Activated CD8-positive, alpha-beta memory T cell treated with anti-CD3 and anti-CD28 coated beads, Interleukin-2, amount 50 U/mL, for 4 hours (primary cell): ENCODE results near the gene FSTL3.

Source experiments
- DNase-seq: peaks from one replicate; pipeline ENCODE4 v3.0.0-alpha.2; 2020

The FSTL3 gene

DNA sequence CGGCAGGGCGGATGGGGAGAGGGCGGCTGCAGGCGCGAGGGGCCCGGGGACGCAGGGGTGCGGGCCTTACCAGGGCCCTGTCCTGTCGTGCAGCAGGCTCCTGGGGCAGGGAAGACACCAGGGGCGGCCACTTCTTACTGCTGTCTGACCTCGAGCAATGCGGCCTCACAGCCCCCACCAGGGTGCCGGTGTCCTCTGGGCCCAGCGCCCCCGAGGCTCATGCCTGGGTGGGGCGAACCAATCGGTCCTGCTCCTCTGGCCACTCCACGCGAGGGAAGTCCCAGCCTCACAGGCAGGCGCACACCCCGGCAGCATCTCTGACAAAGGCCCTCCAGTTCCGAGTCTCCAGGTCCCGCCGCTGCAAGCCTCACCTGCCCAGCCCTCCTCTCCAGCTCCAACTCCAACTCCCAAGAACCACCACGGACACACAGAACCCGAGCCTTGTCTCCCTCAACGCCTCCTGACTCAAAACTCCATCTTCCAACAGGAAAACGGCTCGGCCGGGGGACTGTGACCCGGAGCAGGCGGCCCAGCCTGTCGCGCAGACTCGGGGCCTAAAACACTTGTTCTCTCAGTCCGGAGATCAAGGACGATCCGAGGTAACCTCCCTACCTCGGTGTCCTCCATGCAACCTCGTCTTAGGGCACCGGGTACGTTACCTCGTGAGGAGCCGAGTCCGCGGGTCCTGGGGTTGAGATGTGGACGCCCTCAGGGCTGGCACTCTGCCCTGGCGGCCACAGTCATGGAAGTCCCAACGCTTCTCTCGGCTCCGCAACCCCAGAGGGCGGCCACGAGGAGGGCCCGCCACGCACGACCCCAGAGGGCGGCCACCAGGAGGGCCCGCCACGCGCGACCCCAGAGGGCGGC, 30.0 kb upstream of the FSTL3 start:
- DNase-seq = no peak

DNA sequence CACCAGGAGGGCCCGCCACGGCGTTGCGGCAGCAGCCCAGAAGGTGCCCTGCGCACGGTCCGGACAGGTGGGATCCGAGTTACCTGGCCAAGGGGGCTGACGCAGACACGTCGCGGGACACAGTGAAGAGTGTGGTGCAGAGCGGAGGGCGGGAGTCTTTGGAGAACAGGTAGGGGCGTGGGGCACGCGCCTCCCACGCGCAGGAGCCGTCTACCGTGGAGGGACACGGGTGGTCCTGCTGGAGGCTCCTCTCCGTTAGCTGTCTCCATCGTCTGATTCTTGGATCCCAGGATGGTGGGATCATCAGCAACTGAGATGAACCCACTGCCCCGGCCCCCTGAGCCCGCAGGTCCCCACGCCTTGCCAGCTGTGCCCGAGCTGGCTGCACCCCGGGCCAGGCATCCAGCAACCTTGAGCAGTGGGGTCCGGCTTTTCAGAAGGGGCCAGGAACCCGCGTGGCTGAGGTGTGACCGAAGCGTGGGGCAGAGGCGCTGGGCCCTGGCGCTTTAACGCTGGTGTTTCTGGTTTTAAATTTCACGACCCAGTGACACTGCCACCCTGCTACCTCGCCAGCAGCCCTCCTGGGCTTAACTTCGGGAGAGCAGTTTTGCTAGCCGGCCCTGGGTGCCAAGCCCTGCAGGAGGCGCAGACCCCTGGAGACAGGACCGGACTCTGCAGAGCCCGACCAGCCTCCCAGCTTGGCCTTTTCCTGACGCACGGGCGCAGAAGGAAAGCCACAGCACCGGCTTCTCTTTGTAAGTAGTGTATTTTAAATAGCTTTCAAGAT, 29.2 kb upstream of the FSTL3 start:
- no peak for DNase-seq

DNA sequence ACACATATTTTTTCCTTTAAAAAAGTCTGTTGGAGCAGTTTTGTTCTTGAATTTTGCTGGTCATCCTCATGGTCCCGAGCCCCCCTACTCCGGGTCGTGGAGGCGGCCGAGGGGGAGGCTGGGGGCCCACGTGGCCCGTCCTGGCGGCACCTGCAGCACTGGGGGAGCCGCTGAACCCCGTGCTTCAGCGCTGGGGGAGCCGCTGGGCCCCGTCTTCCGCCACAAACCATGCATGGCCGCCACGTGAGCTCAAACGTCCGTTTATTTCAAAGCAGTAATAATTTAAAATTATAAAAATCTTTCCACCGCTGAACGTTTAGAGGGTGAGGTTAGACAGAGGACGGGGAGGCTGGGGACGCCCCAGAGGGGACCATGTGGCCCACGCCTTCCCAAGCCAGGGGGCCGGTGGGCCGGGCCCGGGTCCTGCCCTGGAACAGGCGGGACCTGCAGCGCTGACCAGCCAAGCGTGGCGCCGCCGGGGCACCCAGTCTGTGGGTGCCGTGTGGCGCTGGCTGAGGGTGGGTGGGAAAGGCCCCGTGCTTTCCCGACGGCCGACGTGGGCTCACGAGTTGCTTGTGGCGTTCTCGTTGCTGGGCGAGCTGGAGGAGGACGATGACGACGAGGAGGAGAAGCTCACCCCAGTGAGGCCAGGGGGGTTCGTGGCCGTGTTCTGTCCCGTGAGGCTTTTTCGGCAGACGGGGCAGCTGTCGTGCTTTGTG, 28.5 kb upstream of the FSTL3 start:
- no peak for DNase-seq

DNA sequence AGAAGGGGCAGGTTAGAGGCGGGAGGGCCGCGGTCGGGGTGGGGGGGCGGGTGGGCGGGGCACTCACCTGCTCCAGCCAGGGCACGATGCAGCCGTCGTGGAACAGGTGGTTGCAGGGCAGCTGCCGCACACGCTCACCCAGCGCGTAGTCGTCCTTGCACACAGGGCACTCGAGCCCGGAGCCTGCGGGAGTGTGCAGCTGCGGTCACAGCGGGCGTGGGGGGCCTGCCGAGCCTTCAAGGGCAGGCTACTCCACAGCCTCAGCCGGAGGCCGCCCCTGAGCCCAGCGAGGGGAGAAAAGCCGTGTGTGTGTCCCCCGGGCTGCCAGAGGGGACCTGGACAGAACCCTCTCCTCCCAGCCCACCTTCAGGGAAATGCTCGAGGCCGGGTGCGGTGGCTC, 27.9 kb upstream of the FSTL3 start:
- no peak for DNase-seq

DNA sequence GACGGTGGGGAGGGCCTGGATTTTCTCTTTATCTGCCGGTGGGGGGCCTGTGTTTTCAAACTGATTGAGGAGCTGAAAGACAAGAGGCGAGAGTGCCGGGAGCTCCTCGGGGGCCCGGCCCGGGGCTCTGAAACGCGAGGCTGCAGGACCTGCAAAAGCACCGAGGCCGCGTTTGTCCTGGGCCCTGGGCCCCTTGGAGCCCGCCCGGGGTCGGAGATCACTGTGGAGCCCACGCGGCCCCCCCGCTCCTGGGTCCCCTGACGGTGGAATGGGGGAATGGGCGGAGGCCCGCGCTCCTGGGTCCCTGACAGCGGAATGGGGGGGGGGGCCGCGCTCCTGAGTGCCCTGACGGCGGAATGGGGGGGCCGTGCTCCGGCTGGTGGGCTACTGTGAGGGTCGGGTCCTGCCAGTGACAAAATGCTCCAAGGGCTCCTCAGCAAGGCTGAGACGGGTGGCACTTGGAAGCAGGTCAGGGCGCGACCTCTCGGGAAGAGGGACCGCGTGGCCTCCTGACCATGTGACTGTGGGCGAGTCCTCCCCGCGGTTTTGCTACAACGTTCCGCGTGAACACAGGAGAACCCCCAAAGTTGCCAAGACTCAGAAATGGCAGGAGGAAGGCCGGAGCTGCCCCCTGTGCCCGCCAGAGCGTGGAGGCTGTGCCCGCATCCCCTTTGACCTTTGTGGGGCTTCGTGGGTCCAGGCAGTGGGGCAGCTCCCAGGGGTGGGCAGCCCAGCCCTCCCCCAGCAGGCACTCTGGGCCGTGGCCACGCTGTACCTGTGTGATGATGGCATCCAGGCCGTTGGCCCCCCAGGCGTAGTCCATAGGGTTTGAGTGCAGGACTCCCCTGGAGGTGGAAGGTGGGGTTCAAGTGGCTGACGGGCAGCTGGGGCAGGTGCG, 27.0 kb upstream of the FSTL3 start:
- no peak for DNase-seq

DNA sequence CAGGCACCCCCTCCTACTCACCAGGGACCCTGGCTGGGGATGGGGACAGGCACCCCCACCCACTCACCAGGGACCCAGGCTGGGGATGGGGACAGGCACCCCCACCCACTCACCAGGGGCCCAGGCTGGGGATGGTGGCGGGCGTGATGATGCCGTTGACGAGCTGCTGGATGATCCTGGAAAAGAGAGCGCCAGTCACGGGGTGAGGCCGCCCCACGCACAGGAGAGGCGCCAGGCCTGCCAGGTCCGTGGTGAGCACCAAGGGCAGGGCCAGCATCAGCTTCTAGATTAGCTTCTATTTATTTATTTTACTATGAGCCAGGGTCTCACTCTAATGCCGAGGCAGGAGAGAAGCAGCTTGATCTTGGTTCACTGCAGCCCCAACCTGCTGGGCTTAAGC, 26.1 kb upstream of the FSTL3 start:
- no peak for DNase-seq

DNA sequence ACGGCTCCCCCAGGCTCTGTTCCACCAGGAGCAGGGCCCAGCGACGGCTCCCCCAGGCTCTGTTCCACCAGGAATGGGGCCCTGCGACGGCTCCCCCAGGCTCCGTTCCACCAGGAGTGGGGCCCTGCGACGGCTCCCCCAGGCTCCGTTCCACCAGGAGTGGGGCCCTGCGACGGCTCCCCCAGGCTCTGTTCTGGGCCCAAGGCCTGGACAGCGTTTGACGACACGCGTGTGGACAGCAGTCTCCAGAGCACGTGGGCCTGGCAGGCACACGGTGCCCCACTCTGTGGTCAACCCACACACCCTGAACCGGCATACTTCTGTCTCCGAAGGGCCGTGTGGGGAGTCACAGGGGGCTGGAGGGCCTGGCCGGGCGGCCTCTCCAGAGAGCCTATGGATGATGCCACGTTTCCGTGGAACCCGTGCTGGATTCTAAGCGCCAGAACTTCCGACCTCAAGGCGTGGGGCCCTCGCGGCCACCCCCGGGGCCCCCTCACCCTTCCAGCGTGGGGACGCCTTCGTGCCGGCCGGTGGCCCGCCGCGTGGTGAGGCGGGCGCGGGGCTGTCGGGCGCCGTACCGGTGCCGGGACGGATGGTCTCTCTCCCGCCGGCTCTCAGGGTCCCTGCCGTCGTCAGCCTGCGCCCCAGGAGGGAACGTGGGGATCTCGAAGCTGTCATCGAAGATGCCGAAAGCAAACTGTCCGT, 24.9 kb upstream of the FSTL3 start:
- no peak for DNase-seq

DNA sequence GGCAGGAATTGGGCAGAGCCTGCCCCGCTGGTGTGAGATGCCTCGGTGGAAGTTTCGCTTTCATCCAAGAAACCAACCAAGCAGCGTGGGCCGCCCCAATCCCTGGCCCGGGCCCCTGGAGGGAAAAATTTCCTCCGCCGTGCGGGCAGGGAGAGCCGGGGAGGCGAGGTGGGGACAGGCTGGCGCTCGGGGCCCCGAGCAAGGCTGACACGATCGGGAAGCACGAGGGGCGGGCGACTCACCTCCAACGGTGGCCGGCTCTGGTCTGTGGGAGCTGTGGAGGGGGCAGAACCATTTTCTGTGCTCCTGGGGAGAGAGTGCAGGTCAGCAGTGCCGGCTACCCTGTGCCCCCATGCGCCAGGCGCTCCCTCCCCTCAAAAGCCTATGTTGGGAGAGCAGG, 24.2 kb upstream of the FSTL3 start:
- no peak for DNase-seq

DNA sequence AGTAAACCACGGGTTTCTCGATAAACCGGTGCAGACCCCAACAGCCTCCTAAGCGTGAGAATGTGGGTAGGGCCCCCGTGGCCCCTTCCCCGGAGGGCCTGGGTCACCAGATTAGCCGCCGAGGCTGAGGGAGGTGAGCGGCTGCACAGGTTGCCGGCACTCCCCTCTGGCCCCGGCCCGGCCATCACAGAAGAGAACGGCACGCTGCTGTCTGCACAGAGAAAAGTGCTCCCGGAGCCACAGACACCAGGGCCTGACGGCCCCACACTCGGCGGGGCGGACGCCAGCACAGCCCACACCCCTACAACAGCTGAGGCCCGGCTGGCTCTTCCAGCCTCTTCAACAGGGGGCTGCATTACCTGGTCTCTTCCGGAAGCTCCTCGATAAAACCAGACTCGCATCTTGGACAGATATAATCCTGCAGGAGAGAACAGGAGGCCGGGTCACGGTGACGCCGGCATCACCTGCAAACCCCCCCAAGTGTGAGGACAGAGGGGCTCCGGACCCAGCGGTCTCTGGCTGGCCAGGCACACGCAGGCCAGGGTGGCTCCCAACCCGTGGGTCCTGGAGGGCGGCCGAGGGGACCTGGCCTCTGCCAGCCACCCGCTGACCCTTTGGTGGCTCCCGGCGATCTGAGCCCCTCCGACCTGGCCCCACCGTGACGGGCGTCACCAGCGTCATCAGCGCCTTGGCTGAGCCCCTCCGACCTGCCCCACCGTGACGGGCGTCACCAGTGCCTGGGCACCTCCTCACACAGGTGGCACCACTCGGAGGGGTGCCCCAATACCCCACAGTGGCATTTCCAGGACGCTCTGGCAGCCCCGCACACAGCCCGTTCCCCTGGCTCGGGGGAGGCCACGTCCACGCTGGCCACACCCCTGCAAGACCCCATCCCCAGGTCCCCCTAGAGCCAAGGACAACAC, 23.5 kb upstream of the FSTL3 start:
- DNase-seq = no peak

DNA sequence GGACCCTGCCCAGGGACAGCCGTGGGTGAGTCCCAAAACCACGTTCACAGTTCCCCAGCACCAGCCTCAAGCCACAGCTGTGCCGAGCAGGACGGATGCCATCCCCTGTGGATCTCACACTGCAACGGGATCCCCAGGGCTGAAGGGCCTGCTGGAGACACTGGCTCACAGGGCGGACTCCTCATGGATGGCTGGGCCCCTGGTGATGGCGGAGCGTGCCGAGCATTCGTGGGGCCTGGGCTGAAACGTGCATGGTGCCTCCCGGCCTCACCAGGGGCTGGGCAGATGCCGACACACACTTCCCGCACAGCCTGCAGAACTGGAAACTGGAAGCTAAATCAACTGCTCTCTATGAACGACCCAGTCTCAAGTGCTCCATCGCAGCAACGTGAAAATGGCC, 22.8 kb upstream of the FSTL3 start:
- no peak for DNase-seq

DNA sequence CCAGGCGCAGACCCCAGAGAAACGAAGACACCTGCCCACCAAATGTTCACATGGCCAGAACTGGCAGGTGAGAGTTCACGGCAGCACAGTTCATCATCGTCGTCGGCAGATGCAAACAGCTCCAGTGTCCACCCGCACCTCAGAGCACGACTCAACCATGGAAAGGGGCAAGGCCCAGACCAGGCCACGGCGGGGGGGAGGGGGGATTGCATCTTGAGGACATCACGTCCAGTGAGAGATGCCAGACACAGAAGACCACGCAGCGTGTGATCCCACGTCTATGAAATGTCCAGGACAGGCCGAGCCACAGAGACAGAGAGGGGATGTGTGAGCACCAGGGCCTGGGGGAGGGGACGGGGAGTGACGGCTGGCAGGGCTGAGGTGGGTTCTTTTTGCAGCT, 20.5 kb upstream of the FSTL3 start:
- no peak for DNase-seq

DNA sequence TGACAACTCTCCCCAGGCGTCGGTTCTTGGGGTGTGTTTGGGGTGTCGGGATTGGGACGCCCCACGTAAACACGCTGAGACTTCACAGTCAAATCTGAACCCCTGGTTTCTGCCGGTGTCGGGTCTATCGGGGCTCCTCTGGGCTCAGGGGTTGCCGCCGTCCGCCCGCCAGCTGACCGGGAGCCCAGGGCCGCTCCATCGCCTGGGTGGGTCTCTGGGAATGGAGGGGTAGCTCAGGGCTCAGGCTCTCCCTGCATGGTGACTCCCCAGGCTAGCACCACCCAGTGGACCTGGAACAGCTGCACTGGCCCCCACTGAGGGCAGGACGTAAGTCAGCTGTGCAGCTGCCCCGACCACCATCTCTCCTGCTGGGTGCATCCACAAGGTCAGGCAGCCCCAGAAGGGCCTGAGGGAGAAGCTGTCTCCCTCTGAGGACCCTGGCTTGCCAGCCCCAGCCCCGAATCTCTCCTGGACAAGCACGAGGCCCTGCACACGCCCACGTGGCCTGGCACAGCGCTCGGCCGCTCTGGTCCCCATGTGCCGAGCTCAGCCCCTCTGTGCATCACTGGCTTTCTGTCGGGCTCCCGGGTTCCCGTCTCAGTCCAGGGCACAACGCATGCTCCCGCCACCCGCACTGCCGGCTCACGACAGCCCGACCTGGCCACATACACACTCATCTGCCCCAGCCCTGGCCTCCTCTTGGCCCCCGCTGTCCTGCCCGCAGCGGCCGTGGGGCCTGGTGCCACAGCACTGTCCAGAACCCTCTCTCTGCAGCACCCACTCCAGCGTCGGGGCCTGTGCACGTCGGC, 19.2 kb upstream of the FSTL3 start:
- no peak for DNase-seq

DNA sequence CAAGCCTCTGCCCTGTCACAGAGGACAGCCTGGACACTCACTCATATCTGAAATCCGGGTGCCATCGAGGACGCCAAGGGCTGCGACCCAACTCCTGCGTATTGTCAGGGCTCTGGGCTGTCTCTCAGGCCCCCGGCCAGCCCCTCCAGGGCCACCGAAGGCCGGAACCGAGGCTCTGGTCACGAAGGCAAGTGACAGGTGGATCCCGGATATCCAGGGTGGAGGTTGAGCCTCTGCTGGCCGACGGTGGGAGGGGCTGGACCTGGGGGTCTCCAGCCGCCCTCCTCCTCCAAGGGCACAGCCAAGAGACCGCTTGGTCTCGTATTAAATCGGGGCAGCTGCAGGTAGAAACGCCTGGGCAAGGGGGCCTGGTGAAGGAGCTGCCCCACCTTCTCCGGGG, 18.6 kb upstream of the FSTL3 start:
- DNase-seq = no peak

DNA sequence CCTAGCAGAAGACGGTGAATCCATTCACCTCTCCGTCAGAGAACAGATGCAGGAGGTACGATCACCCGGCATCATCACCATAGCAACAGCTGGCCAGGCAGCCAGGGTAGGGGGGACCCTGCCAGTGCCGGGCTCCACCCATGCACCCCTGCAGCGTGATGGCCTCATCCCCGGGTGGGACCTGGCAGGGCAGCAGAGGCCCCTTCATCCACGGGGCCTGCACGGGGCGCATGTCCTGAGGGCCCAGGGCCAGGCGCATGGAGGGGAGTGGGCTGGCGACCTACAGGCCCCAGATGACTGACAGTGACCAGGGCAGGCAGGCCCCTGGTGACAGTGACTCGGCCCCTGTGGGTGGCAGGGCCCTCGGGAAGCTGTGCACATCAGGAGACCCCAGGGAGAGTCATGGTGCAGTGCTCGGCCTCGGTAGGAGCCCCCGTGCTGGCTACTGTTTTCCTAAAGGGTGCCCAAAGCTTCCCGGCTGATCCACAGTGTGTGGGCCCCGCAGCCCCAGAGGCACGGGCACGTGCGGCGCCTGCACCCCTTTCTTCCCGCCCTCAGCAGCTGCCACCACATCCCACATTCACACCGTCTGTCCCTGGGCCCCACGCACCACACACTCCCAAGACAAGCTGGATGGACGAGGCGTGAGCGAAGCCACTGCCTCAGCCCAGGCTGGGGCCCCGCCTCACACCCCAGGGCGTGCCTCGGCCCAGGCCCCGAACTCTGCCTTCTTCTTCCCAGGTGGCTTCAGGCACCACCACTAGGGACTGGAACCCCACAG, 17.9 kb upstream of the FSTL3 start:
- DNase-seq = no peak

DNA sequence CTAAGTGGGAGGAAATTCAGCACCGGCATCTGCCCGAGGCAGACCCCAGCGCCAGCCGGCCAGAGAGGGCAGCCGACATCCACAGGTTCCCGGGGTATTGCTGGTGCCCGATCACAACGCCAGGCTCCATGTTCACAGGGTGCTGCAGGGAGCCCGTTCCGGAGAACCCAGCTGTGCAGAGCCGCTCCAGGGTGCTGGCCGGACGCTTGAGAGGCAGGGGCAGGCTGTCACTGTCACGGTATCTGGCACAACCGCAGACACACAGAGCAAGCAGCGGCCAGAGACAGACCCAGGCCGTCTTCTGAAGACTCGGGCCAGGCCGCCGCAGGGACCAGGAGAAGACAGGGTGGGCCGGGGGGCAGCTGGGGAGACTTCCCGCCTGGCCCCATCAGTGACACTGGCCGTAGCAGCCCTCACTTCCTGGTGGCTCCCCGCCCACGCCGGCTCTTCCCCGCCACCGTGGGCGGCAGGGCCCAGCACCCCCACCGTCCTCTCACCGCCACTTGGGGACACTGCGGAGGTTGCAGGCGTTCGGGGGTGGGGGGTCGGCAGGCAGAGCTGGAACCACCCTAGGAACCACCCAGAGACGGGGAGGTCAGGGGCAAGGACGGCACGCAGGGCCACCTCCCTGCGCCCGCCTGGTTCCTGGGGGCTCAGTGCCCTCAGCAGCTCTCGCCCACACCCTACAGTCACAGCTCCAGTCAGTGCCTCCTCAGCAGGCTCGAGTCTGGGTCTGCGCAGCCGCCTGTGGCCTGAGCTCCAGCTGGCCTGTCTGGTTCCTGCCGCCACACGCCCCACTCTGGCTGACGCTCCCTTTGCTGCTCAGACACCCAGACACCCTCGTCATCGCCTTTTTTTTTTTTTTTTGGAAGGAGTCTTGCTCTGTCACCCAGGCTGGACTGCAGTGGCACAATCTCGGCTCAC, 17.0 kb upstream of the FSTL3 start:
- DNase-seq = peak; percentile 56

DNA sequence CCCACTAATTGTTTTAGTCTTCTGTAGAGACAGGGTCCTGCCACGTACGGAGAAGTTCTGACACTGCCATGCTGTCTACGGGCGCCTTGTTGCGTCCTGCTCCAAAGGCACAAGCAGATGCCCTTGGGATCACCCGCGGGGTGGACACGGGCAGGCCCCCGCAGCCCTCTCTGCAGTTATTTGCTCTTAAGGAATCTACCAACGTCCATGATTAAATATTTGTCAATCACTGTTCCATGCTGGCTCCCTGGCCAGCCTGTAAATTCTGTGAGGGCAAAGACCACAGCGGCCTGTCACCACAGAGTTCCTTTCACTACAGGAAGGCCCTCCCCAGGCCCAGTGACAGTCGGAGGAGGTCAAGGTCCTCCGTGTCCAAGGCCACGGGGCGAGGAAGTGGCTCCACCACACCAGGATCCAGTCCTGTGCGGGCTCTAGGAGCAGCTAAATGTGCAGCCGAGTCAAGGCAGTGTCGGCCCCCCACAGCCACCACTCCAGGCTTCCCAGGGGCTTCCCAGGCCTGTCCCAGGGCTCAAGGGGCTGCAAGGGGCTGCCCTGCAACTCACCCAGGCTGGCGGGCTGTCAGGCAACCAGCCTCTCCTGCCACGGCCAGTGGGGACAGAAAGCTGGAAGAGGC, 15.3 kb upstream of the FSTL3 start:
- no peak for DNase-seq

DNA sequence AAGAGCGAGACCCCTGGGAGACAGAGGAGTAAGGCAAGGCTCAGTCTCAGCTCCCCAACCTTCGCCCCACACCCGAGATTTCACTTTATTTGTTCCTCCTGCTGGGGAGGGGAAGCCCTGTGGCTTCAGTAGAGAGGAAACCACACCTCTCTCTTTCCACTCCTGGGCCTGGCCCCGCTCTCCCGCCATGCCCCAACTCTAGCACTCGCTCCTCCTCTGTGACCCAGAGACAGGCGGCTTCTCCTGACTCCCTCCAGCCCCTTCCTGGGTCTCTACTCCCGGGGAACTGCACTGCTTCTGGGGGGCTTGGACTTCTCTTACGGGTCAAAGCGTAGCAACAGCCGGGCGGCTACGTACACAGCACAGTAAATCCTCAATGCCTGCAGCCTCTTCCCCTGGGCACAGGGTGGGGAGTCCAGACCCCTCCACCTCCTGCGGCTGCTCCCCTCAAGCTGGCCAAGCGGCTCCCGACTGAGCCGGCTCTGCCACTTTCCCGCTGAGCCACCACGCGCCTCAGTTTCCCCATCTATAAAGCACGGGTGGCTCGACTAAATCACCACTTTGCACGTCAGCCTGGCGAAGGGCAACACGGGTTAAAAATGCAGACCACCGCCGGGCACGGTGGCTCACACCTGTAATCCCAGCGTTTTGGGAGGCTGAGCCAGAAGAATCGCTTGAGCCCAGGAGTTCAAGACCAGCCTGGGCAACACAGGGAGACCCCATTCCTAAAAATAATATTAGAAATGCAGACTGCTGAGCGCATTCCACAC, 14.6 kb upstream of the FSTL3 start:
- peak; percentile 58 for DNase-seq
